HEK293T (cell line): ENCODE results near the gene TM9SF4.
"Not testable (repeated sequence)": the region's sequence is repeated elsewhere in the genome, so short reads cannot be mapped to it uniquely, and the experiment has no call there.

ENCODE experiments used
- CTCF ChIA-PET: fragments of 350-600 bp; formaldehyde crosslinking; extraction: SDS; loops from one replicate; lab custom pipeline; 2021; ENCODE audit warnings: antibody characterized with exemption, inconsistent platforms; lab: Yijun Ruan, JAX
- POLR2A ChIA-PET: fragments of 350-600 bp; formaldehyde crosslinking; extraction: SDS; loops from one replicate; lab custom pipeline; 2020; ENCODE audit warnings: antibody characterized with exemption, inconsistent platforms; lab: Yijun Ruan, JAX
- DNase-seq: peaks from one replicate; pipeline ENCODE4 v3.0.0; 2012; ENCODE audit warnings: mixed read lengths; ENCODE audit errors: extremely low spot score
- ARNT ChIP-seq: fragments of 450-650 bp; IDR thresholded peaks from 2 replicates; pipeline ENCODE4 v1.6.1; 2017; ENCODE audit warnings: mild to moderate bottlenecking
- BHLHE40 ChIP-seq: fragments of 450-650 bp; IDR thresholded peaks from 2 replicates; pipeline ENCODE4 v1.6.1; 2016; ENCODE audit warnings: mild to moderate bottlenecking, moderate library complexity, borderline replicate concordance
- CTBP1 ChIP-seq: fragments of 450-650 bp; IDR thresholded peaks from 2 replicates; pipeline ENCODE4 v1.6.1; 2016; ENCODE audit warnings: borderline replicate concordance
- ELF4 ChIP-seq: fragments of 450-650 bp; IDR thresholded peaks from 2 replicates; pipeline ENCODE4 v1.6.1; 2017; ENCODE audit warnings: antibody characterized with exemption
- FOXA1 ChIP-seq: fragments of 450-650 bp; IDR thresholded peaks from 2 replicates; pipeline ENCODE4 v1.6.1; 2016; ENCODE audit warnings: mild to moderate bottlenecking
- FOXK2 ChIP-seq: fragments of 450-650 bp; IDR thresholded peaks from 2 replicates; pipeline ENCODE4 v1.6.1; 2016; ENCODE audit warnings: mild to moderate bottlenecking
- FOXM1 ChIP-seq: fragments of 450-650 bp; IDR thresholded peaks from 2 replicates; pipeline ENCODE4 v1.6.1; 2017; ENCODE audit warnings: mild to moderate bottlenecking, borderline replicate concordance
- HDGF ChIP-seq: fragments of 450-650 bp; IDR thresholded peaks from 2 replicates; pipeline ENCODE4 v1.6.1; 2017; ENCODE audit warnings: antibody characterized with exemption, borderline replicate concordance
- L3MBTL2 ChIP-seq: fragments of 450-650 bp; conservative IDR thresholded peaks from 2 replicates; pipeline ENCODE4 v1.6.1; 2016; ENCODE audit warnings: mild to moderate bottlenecking
- LEF1 ChIP-seq: fragments of 450-650 bp; IDR thresholded peaks from 2 replicates; pipeline ENCODE4 v1.6.1; 2017; ENCODE audit warnings: mild to moderate bottlenecking, borderline replicate concordance
- NFRKB ChIP-seq: fragments of 450-650 bp; IDR thresholded peaks from 2 replicates; pipeline ENCODE4 v1.6.1; 2016; ENCODE audit warnings: mild to moderate bottlenecking, moderate library complexity
- SP1 ChIP-seq: fragments of 450-650 bp; IDR thresholded peaks from 2 replicates; pipeline ENCODE4 v1.6.1; 2017
- SUZ12 ChIP-seq: fragments of 450-650 bp; IDR thresholded peaks from 2 replicates; pipeline ENCODE4 v1.6.1; 2016; ENCODE audit warnings: mild to moderate bottlenecking
- TARDBP ChIP-seq: fragments of 450-650 bp; IDR thresholded peaks from 2 replicates; pipeline ENCODE4 v1.6.1; 2016
- ZNF384 ChIP-seq: fragments of 450-650 bp; IDR thresholded peaks from 2 replicates; pipeline ENCODE4 v1.6.1; 2016
- TF ChIP-seq, protein P1 (sequence below): fragments of 450-650 bp; IDR thresholded peaks from 2 replicates; pipeline ENCODE4 v1.6.1; 2016

Gene TM9SF4

DNA sequence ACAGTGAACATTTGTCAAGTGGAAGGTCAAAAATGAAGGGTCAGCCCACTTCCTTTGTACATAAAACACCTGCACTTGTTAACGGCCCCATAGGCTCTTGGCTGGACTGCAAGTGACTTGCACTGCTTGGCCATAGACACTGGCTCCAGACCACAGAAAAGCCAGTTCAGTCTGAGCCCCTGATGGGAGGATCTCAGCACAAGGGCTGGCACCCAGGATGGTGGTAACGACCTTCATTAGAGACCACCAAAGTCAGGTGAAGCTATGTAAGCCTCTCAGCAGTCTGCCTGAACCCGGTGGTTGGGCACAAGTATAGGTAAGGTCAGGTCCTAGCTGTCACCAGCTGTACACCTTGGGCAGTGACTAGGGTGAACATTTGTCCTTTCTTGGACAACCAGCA is 81.9 kb downstream of the TM9SF4 start:
- CTCF ChIA-PET, result interaction anchor here (0.6 kb wide), 1 partner anchor 476 kb away, joined by 3 read pairs; no protein-coding TSS in a partner anchor
- DNase-seq, result no peak
- TF ChIP-seq ELF4 (no peak), NFRKB (no peak), FOXA1 (no peak)
- POLR2A ChIA-PET, result no interaction called here

DNA sequence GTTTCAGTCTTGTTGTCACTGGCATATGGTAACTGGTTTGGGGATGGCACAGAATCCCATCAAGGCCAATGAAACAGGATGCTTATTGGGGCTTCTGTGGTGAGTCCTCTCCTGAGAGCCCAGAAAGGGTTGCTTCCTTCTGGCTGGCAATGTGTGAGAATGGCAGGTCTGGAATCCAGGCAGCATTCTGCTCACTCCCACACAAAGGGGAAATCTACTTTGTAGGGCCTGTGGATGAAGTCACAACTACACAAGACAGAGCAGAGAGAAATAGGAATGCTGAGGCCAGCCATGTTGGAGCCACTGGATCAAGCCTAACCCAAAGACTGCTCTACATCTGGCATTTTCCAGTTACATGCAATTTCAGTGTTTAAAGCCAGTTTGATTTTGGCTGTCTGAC is 82.4 kb downstream of the TM9SF4 start:
- no peak for TF ChIP-seq FOXK2
- TF ChIP-seq CTBP1, result no peak
- no peak for TF ChIP-seq HDGF
- no peak for TF ChIP-seq LEF1
- POLR2A ChIA-PET, result no interaction called here
- CTCF ChIA-PET, result interaction anchor here (0.6 kb wide), 1 partner anchor 475 kb away, joined by 3 read pairs; no protein-coding TSS in a partner anchor
- DNase-seq, result no peak

DNA sequence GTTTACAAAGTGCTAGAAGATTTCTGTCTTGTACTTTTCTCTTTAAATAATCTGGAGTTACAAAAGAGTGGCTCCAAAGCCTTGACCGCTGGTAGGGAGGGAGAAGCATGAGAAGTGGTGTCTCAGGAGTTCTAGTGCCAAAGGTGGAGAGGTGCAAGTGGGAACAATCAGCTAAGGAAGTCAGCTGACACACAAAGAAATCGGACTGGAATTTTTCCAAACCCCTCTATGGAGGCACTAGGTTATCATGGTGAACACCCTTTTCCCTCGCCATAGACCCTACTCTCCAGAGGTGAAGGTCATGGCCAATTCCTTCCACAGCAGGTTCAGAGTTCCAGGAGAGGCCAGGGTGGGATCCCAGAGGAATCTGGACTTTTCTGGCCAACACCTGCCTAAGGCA is 83.2 kb downstream of the TM9SF4 start:
- DNase-seq, result no peak
- TF ChIP-seq BHLHE40 (no peak), FOXM1 (no peak), TARDBP (no peak), L3MBTL2 (no peak), ARNT (no peak), ZNF384 (no peak), FOXA1 (no peak), CTBP1 (no peak), HDGF (no peak), LEF1 (no peak), SUZ12 (no peak), SP1 (no peak), NFRKB (no peak), ELF4 (no peak), FOXK2 (no peak)
- TF ChIP-seq, protein P1, sequence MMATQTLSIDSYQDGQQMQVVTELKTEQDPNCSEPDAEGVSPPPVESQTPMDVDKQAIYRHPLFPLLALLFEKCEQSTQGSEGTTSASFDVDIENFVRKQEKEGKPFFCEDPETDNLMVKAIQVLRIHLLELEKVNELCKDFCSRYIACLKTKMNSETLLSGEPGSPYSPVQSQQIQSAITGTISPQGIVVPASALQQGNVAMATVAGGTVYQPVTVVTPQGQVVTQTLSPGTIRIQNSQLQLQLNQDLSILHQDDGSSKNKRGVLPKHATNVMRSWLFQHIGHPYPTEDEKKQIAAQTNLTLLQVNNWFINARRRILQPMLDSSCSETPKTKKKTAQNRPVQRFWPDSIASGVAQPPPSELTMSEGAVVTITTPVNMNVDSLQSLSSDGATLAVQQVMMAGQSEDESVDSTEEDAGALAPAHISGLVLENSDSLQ, result no peak
- ChIA-PET POLR2A (no interaction called here), CTCF (no interaction called here)

DNA sequence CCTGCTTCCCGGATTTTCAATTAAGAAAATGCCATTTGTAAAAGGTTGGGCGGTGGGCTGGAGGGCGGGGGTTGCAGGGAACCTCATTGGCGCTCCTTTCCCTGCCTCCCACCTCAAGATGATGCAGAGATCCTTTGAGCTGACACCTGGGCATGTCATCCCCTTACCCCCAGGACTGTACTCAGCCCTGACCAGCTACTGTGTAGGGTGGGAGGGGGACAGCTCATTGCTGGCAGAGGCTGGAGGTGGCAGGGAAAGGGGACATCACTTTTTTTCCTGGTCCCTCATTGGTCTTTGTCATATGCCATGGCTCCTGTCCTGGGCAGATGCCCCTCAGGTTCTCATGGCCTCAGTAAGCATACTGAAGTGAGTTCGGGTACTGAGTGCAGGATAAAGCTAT is 83.8 kb downstream of the TM9SF4 start:
- POLR2A ChIA-PET, CTCF ChIA-PET, DNase-seq: not testable (repeated sequence)

DNA sequence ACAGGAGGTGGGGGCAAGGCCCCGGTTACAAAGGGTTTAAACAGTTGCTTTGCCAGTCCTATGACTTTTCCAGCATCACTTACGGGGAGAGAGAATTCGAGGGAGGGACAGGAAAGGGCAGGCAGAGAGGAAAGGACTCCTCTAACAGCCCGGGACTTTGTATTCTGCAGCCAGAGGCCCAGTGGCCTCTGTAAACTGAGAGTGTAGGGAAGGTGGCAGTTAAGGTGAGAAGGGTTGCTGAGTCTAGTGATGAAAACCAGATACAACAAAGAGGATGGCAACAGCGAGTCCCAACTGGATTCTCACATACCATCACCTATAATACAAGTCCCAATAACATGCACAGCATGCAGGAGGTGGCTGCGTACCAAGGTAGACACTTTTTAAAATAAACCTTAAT is 84.5 kb downstream of the TM9SF4 start:
- CTCF ChIA-PET, result no interaction called here
- TF ChIP-seq BHLHE40 (no peak), L3MBTL2 (no peak), LEF1 (no peak), SP1 (no peak), ZNF384 (no peak), NFRKB (no peak), HDGF (no peak), SUZ12 (no peak), TARDBP (no peak), FOXA1 (no peak)
- TF ChIP-seq, protein P1, result no peak
- POLR2A ChIA-PET, result no interaction called here
- no peak for DNase-seq

DNA sequence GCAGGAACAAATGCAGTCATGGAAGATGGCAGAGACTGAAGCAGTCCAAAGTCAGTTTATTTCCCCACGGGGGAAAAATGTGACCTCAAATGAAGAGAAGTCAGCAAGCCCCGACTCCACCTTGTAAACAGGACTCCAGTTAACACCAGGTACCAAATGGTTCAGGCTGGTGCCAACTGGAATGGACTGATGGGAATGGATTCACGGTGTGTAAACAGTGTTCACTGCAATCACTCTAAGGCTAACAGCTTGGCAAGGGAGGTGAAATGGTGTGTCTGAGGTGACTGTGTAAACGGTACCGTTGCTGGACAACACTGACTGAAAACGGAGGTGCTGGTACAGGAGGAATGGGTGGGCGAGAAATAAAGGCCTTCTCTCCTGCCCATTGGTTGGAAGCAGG is 86.1 kb downstream of the TM9SF4 start:
- TF ChIP-seq L3MBTL2, result no peak
- TF ChIP-seq FOXA1, result no peak
- TF ChIP-seq SUZ12, result no peak
- TF ChIP-seq, protein P1, result no peak
- TF ChIP-seq ELF4, result no peak
- TF ChIP-seq BHLHE40, result no peak
- TF ChIP-seq LEF1, result no peak
- no peak for TF ChIP-seq HDGF
- TF ChIP-seq ARNT, result no peak
- TF ChIP-seq FOXM1, result no peak
- no peak for TF ChIP-seq NFRKB
- TF ChIP-seq ZNF384, result no peak
- no peak for TF ChIP-seq SP1
- no peak for TF ChIP-seq CTBP1
- TF ChIP-seq TARDBP, result no peak
- TF ChIP-seq FOXK2, result no peak
- DNase-seq, result no peak
- ChIA-PET POLR2A (no interaction called here), CTCF (no interaction called here)

DNA sequence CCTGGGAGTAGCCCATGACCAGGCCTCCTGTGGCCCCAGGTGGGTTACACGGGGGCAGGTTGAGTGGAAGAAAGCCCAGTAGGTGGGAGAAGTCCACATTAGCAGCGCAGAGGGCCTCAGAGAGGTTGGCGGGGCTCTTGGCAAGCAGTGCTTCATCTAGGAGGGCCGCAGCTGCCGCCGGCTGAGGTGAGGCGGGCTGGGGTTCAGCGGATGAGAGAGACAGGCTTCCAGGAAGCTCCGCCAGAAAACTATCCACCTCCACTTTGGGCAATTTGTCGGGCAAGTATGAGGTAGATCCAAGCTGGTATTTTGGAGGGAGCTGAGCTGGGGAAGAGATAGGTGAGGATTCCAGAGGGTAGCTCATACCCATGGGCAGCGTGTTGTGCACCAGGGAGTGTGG is 87.1 kb downstream of the TM9SF4 start:
- CTCF ChIA-PET, POLR2A ChIA-PET, DNase-seq: not testable (repeated sequence)

DNA sequence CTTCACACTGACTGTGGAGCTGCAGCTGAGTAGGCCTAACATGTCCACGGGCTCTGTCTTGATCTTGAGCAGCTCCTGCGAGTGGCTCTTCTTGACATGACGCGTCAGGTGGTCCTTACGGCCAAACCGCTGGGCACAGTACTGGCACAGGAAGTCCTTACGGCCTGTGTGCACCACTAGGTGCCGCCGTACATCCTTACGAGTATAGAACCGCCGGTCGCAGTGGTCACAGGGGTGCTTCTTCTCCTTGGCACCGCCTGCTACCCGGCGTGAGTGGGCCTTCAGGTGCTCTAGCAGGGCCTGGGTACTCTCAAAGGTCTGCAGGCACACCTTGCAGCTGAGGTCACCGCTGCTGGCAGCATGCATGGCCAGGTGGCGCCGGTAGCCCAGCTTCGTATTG is 87.6 kb downstream of the TM9SF4 start:
- POLR2A ChIA-PET, DNase-seq: not testable (repeated sequence)

More for the DNA sequence above, 87.6 kb downstream of the TM9SF4 start:
- CTCF ChIA-PET, result not testable (repeated sequence)
